ENCODE measurements around the gene LRP1.

Gene LRP1

GRCh38 chr12:57177354-57177753, 49.1 kb downstream of the LRP1 start:
- DNase-seq = no peak

DNA sequence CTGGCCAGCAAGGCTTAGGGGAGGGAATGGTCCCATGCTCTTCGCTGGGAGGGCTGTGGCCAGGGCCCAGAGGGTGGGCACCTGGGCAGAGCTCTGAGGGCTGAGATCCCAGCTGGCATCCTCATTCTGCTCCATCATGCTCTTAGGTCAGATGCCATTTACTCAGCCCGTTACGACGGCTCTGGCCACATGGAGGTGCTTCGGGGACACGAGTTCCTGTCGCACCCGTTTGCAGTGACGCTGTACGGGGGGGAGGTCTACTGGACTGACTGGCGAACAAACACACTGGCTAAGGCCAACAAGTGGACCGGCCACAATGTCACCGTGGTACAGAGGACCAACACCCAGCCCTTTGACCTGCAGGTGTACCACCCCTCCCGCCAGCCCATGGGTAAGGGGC, 49.9 kb downstream of the LRP1 start:
- DNase-seq = no peak

- no peak for DNase-seq
Observed at GRCh38 chr12:57179331-57180086, 51.2 kb downstream of the LRP1 start.

DNA sequence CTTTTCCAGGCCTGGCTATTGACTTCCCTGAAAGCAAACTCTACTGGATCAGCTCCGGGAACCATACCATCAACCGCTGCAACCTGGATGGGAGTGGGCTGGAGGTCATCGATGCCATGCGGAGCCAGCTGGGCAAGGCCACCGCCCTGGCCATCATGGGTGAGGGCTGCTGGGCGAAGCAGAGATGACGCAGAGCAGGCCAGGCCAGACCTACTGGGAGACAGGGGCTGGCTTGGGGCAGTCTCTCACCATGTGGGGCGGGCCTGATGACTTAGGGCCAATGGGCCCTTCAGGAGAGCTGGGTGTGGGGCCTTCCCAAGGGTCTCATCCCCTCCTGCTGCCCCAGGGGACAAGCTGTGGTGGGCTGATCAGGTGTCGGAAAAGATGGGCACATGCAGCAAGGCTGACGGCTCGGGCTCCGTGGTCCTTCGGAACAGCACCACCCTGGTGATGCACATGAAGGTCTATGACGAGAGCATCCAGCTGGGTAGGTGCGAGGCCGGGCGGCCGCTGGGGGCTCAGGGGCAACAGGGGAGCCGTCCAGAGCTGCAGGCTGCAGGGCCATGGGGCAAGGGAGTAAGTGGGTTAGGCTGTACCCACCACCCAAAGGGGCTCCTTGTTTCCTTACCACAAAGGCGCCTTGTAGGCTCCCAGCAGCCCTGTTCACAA, 52.2 kb downstream of the LRP1 start:
- no peak for DNase-seq

- DNase-seq = no peak
Observed at GRCh38 chr12:57181072-57181471, 52.8 kb downstream of the LRP1 start.

DNA sequence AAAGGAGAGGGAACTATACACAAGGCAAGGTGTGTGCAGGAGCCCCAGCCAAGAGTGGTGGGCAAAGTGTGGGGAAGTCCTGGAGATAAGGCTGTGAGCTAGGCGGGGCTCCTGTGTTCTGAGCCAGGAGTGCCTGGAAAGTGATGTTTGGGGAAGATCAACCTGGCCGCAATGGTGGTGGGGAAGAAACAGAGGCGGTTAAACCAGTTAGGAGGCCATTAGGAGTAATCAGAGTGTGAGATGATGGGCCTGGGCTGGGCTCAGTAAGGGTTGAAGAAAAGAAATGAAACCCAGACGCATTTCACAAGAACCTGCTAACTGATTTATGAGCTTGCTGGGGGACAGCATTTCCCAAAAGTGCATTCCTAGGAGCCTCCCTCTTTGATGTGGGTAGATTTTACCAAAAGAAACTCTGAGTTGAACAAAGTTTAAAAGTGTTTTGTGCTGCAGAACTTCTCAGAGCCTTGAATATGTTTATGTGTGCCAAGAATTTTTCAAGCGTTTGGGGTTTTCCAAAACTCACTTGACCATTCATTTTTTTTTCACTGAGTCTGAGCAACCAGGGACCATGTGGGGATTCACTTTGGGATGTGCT, 53.4 kb downstream of the LRP1 start:
- DNase-seq = no peak

- peak; percentile 60 to 81 (median 72) for DNase-seq
Observed at GRCh38 chr12:57182918-57183575, 54.8 kb downstream of the LRP1 start.

GRCh38 chr12:57183939-57184725, 55.8 kb downstream of the LRP1 start:
- DNase-seq = no peak

DNA sequence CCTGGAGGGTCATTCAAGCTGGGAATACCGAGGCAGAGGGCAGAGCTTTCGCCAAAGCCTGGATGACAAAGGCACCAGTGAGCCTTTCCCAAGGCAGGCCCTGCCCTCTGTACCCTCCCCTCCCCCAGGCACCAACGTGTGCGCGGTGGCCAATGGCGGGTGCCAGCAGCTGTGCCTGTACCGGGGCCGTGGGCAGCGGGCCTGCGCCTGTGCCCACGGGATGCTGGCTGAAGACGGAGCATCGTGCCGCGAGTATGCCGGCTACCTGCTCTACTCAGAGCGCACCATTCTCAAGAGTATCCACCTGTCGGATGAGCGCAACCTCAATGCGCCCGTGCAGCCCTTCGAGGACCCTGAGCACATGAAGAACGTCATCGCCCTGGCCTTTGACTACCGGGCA, 57.1 kb downstream of the LRP1 start:
- DNase-seq = no peak

DNA sequence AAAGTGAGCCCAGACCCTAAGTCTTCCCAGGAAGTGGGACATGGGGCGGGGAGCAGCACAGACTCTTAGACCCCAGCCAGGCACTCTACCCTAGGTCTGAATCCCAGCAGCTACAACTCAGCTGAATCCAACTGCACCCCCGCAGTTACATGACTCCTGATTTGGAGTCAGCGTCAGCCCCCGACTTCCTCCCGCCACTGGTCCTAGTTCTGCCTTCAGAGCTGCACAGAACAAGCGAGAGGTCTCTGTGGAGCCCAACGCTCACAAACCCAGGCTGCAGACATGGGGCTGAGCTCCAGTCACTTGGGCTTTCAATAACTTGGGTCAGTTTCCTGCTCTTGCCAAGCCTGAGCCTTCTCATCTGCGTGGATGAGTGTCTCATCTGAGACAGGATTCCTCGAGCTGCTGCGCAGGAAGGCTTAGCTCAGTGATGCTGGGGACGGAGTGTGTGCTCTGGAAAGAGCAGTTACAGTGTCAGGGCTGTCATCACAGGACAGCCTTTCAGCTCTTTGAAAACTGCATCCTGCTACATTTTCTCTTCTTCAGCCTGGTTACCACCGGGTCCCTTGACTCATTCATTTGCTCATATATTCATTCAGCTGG, 57.7 kb downstream of the LRP1 start:
- DNase-seq = no peak

DNA sequence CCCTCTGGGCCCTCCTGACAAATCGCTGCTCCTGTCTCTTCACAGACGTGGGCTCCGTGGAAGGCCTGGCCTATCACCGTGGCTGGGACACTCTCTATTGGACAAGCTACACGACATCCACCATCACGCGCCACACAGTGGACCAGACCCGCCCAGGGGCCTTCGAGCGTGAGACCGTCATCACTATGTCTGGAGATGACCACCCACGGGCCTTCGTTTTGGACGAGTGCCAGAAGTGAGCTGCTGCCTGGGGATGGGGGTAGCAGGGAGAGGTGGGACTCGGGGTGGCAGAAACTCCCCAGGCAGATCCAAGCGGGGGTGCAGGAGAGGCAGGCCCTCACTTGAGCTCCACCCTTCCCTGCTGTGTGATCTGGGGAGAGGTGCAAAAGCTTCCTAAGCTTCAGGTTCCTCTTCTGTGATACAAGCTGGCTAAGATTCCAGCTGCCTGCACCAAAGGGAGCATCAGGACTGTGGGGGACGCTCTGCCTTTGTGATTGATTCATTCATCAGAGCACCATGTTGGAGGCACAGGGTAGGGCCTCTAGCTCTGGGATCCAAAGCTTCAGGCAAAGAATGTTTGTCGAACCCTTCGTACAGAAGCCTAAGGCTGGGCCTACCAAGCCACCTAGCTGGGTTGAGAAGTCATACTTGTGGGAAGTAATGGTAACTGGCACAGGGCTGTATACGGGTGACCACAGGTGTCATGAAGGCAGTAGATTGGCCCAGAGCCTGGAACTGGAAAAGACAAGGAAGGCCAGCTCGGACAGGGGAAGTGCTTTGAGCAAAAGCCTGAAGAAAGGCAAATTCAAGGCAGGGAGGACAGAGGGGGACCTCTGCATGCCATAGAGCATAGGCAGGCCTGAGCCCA, 59.2 kb downstream of the LRP1 start:
- no peak for DNase-seq

DNA sequence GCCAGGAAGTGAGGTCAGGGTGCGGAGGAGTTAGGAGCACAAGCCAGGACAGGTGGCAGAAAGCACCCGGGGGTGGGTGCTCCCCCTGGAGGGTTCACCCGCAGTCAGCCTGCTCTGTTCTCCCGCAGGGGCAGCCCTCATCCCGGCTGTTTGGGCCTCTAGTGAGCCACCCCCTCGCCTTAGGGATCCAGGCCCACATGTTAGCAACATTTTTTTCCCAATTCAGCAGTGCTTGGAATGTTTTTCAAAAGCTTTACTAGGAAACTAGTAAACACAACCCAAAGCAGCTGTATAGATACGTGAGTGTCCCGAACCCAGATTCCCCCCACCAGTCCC, 59.8 kb downstream of the LRP1 start:
- DNase-seq = no peak

DNA sequence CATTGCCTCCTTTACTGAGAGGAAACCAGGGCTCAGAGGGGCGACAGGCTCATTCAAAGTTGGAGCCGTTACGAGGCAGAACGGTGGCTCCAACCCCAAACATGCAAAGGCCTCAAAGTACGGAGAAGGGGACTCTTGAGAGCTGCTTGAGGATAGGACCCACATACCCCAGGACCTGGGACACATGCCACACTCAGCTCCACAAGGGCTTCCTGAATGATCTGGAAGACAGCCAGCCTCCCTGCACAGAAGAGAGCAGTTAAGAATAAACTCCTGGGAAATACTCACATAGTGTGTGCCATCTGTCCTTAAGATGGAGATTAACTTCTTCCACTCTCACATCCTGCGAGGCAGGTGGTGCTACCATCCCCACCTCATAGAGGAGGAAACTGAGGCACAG, 61.8 kb downstream of the LRP1 start:
- DNase-seq = no peak

DNA sequence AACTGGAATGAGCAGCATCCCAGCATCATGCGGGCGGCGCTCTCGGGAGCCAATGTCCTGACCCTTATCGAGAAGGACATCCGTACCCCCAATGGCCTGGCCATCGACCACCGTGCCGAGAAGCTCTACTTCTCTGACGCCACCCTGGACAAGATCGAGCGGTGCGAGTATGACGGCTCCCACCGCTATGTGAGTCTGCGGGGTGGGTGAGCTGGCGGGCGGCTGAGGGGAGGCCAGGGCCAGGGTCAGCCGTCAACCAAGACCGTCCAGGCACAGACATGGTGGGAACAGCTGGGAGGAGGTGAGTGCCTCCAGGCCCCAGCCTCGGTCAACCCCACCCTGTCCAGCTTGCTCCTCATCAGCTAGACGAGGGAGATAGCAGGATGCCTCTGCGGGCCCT, 62.5 kb downstream of the LRP1 start:
- no peak for DNase-seq

DNA sequence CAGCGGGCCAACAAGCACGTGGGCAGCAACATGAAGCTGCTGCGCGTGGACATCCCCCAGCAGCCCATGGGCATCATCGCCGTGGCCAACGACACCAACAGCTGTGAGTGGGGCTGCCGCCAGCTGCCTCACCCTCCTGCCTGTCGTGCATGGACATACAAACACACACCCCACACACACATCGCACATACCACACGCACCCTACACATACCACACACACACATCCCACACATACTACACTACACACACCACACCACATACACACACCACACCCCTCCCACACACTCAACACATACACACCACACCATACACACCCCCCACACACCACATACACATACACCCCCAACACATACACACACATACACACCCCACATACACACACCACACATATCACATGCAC, 63.1 kb downstream of the LRP1 start:
- no peak for DNase-seq

DNA sequence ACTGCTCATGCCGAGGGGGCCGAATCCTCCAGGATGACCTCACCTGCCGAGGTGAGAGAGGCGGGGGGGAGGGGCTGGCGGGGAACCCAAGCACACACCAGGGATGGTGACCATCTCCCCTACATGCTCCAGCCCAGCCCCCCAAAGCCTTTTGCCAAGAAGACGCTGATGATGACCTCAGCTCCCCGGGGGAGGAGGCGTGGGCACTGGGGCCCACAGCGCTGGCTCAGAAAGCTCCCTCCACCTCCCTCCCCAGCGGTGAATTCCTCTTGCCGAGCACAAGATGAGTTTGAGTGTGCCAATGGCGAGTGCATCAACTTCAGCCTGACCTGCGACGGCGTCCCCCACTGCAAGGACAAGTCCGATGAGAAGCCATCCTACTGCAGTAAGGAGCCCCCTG, 64.6 kb downstream of the LRP1 start:
- DNase-seq = no peak

- no peak for DNase-seq
Observed at GRCh38 chr12:57193706-57194245, 65.5 kb downstream of the LRP1 start.

GRCh38 chr12:57194253-57194652, 66.0 kb downstream of the LRP1 start:
- no peak for DNase-seq

GRCh38 chr12:57195186-57195585, 66.9 kb downstream of the LRP1 start:
- no peak for DNase-seq

GRCh38 chr12:57195611-57196371, 67.5 kb downstream of the LRP1 start:
- DNase-seq = no peak

- no peak for DNase-seq
Observed at GRCh38 chr12:57196439-57196838, 68.2 kb downstream of the LRP1 start.

Measured in activated naive CD4-positive, alpha-beta T cell (primary cell).